HG03196 (cell line): ENCODE data around the gene S100A12.
"Not testable (repeated sequence)": the region's sequence is repeated elsewhere in the genome, so short reads cannot be mapped to it uniquely, and the experiment has no call there.

Experiments
- ATAC-seq: cut with Tn5 transposase; IDR thresholded peaks from one replicate; pipeline ENCODE4 v1.9.1; 2021; ENCODE audit not compliant: unreplicated experiment

Gene S100A12

GRCh38 chr1:153353226-153353947 lies 22.0 kb downstream of the S100A12 start:
- no peak for ATAC-seq

- no peak for ATAC-seq
Measured at GRCh38 chr1:153352523-153352922, 22.9 kb downstream of the S100A12 start.

- ATAC-seq = no peak
Measured at GRCh38 chr1:153350321-153350957, 25.0 kb downstream of the S100A12 start.

DNA sequence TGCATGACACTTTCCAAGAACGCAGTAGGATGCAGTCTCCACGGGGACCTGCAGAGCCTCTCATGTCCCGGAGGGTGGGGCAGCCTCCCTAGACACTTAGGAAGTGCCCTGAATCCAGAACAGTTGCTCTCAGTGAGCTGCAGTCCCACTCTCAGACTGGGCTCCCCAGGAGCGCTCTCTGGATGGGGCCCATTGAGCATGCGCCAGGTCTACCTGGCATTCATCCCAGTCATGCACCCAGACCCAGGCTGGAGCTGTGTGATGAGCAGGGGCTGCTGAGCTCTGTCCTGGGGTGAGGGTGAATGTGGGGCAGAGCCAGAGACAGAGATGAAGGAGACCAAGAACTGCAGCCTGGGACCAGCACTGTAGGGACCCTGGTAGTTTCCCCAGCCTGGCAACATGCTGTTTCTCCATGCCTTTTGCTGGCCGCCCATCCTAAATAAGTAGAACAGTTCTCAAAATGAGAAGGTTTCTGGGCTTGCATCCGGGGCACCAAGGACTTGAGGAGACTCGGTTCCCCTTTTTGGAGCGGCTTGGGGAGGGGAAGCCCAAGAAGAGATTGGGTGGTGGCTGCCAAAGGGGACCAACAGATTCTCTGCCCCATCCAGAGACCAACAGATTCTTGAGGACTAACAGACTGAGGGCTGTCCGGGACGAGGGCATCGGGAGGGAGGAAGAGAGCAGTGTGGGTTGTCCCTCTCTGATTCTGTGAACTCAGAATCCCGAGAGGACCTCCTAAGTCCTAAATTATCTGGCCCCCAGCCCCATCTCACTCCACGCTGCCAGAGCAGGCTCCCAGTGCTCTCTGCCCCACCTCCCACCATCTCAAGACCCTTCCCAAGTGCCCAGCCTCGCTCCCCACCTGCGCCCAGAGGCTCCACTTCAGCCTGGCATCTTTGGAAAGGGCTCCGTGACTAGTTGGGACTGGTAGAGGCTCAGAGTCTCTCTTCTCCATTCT lies 25.8 kb downstream of the S100A12 start:
- ATAC-seq = no peak

GRCh38 chr1:153348511-153349362 lies 26.7 kb downstream of the S100A12 start, which contains the start of gene PGLYRP4:
Gene PGLYRP4, minus strand, starts transcription at chr1:153348841. Its CDS starts 909 bp downstream, at chr1:153347932.
- no peak for ATAC-seq

DNA sequence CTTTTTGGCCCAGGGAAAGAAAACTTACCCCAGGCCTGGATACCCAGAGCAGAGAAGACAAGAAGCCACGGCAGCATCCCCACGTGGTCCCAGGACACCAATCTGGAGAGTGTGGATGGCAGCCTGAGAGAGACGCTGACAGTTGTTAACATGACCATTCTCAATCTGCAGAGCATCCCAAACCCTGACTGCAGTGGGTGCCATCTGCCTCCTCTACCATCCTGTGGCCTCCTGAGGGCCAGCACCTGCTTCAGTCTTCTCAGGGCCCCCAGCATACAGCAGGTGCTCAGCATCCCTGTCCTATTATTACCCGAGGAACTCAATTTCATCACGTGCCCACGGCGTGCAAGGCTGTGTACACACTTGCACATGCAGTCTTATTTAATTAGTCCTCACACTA lies 27.6 kb downstream of the S100A12 start:
- no peak for ATAC-seq

DNA sequence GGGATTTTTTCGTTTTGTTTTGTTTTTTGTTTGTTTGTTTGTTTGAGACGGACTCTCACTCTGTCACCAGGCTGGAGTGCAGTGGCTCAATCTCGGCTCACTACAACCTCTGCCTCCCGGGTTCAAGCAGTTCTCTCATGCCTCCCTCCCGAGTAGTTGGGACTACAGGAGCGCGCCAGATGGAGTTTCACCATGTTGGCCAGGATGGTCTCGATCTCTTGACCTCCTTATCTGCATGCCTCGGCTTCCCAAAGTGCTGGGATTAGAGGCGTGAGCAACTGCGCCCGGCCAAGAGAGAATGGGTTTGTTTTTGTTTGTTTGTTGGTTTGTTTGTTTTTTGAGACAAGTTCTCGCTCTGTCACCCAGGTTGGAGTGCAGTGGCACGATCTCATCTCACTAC lies 28.4 kb downstream of the S100A12 start:
- ATAC-seq = not testable (repeated sequence)

DNA sequence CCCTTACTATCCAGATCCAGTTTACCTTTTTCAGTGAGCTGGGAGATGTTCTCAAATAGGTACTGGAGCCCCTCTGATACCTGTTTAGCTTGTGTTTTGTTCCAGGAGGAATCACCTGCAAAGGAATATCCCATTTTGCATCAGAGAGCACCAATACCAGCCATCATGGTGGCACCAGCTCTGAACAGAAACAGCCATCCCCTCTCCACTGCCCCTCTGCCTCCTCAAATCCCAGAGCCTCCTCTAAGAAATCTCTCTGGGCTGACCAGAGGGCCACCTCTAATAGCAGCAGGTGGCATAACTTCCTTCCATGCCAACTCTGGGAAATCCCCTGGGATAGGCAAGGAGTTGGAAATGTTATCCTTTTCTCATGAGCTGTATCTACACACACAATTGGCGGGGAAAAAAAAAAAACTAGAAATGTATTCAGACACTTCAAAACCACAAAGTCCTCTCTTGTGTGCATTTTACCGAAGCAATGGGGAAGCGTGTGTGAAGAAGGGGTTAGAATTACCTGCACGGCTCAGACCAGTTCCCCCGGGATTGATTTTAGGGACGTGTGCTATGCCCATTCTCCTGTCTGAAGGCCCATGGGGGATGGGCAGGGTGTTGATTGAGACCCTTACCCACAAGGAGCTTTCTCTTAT lies 29.2 kb downstream of the S100A12 start:
- ATAC-seq = no peak

GRCh38 chr1:153345187-153346076 lies 30.0 kb downstream of the S100A12 start:
- ATAC-seq = no peak

- ATAC-seq = no peak
Measured at GRCh38 chr1:153344718-153345025, 30.7 kb downstream of the S100A12 start.

- ATAC-seq = no peak
Measured at GRCh38 chr1:153343811-153344717, 31.4 kb downstream of the S100A12 start.

- ATAC-seq = no peak
Measured at GRCh38 chr1:153343040-153343681, 32.3 kb downstream of the S100A12 start.

GRCh38 chr1:153342178-153342577 lies 33.2 kb downstream of the S100A12 start:
- no peak for ATAC-seq

DNA sequence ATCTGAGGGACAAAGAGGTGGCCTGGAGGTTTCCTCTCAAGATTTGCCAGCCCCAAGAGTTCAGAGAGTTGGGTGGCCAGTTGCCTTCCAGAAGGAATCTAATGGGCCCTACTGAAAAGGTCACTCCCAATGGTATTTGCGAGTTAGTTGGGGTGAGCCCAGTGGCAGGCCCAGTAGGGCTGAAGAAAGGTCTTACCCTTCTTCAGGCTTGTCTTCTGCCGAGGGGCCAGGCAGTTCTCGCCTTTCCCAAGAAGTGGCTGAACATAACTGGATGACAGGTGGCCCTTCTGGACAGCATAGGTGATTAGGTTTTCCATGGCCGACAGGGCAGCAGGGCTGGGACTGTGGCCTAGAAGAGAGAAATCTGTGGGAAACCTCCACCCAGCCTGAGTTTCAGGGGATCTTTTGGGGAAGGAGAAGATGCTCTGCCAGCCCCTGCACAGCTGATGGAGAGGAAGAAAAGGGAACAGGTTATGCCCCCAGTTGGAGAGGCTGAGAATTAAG lies 33.9 kb downstream of the S100A12 start:
- no peak for ATAC-seq

- no peak for ATAC-seq
Measured at GRCh38 chr1:153340356-153340755, 35.1 kb downstream of the S100A12 start.

- ATAC-seq = no peak
Measured at GRCh38 chr1:153339802-153340201, 35.6 kb downstream of the S100A12 start.
